ENCODE data around the gene CPNE7.

- TF ChIP-seq MAFK (IDR thresholded peaks at IDR 0.05; ENCODE audit: low read depth, low read length) (no peak), CTCF (conservative IDR thresholded peaks at IDR 0.05; ENCODE audit: low read depth, low read length) (no peak), SMC3 (IDR thresholded peaks at IDR 0.05; ENCODE audit: low read depth, low read length) (no peak), CHD1 (IDR thresholded peaks at IDR 0.05; ENCODE audit: low read depth, low read length) (no peak), BHLHE40 (IDR thresholded peaks at IDR 0.05; ENCODE audit: low read depth, low read length) (peak; percentile 64), RFX5 (IDR thresholded peaks at IDR 0.05; ENCODE audit: low read depth, low read length) (no peak), POLR2A (IDR thresholded peaks at IDR 0.05; ENCODE audit: low read depth, low read length) (no peak), CEBPB (IDR thresholded peaks at IDR 0.05; ENCODE audit: low read depth, low read length) (no peak), RAD21 (IDR thresholded peaks at IDR 0.05; ENCODE audit: low read length) (no peak), MXI1 (IDR thresholded peaks at IDR 0.05; ENCODE audit: borderline replicate concordance, low read depth, low read length) (no peak), MAZ (IDR thresholded peaks at IDR 0.05; ENCODE audit: borderline replicate concordance, low read depth, low read length) (no peak), ELK1 (IDR thresholded peaks at IDR 0.05; ENCODE audit: borderline replicate concordance, low read depth, low read length) (no peak)
These were observed 3.5 kb upstream of the CPNE7 start for GRCh38 chr16:89572073-89572484.
